Measurements from ENCODE around the gene LAMA1. TPM values are rescaled to one million over a fixed set of nuclear protein-coding genes. Genes with fewer than 3 reads are reported as not detected.

LAMA1 gene
- total RNA-seq, 1 experiment from 2014 or later = 17.5 TPM

GRCh38 chr18:7017013-7017412 lies 100.6 kb downstream of the LAMA1 start:
- Histone ChIP-seq H3K36me3 (replicated peaks; ENCODE audit: control insufficient read depth, insufficient read depth, low read length) (no peaks in the 10 kb centered on the region; the same call in none of the 2 replicates), H3K4me3 (ENCODE audit: insufficient read depth, low read depth, low read length) (no peak overlapping the region), H3K27me3 (ENCODE audit: control insufficient read depth, insufficient read depth, low read length) (no peaks in the 10 kb centered on the region)
- no peak for DNase-seq

DNA sequence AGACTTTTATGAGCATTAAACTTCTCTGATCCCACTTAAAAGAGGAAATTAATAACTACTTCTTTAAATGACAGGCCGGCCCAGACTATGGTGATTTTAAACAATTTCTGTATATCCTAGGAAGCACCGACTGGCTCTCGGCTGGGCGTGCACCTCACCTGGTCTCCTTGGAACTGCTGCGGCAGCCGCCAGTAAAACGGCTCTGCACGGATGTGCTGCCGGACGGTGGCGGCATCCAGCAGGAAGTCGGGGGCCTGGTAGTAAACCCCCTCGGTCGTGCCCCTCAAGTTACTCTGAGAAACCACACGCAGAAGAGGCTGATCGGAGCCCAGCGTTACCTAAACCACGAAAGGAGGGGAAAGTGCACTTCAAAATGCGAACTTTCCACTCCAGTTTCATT lies 106.5 kb downstream of the LAMA1 start:
- H3K27me3 ChIP-seq (ENCODE audit: control insufficient read depth, insufficient read depth, low read length) = no peaks in the 10 kb centered on the region
- H3K4me3 ChIP-seq (ENCODE audit: insufficient read depth, low read depth, low read length) = no peak overlapping the region
- H3K36me3 ChIP-seq (replicated peaks; ENCODE audit: control insufficient read depth, insufficient read depth, low read length) = peaks cover 2% of the 10 kb centered on the region
- no peak for DNase-seq

DNA sequence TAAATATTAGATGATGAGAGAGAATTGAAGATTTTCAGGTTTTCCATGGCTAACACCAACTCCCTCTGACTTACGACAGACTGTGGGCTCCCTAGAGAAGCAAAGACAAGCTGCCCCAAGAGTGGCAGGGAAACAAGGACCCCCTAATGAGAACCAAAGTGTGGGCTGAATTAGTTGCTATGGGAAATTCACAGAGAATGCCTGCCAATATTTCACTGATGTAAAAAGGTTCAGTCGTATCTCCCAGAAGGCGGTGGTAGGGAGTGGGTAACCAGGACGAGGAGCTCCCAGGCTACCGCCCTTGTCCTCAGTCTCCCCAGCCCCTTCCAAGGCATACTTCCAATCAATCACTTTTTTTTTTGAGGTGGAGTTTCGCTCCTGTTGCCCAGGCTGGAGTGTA lies 113.6 kb downstream of the LAMA1 start:
- no peaks in the 10 kb centered on the region; the same call in none of the 2 replicates for H3K36me3 ChIP-seq (replicated peaks; ENCODE audit: control insufficient read depth, insufficient read depth, low read length)
- no peak overlapping the region for H3K4me3 ChIP-seq (ENCODE audit: insufficient read depth, low read depth, low read length)
- DNase-seq = no peak
- no peaks in the 10 kb centered on the region for H3K27me3 ChIP-seq (ENCODE audit: control insufficient read depth, insufficient read depth, low read length)

- no peaks in the 10 kb centered on the region; the same call in none of the 2 replicates for H3K36me3 ChIP-seq (replicated peaks; ENCODE audit: control insufficient read depth, insufficient read depth, low read length)
- DNase-seq = peak; percentile 65
- H3K27me3 ChIP-seq (ENCODE audit: control insufficient read depth, insufficient read depth, low read length) = no peaks in the 10 kb centered on the region
- H3K4me3 ChIP-seq (ENCODE audit: insufficient read depth, low read depth, low read length) = no peak overlapping the region
Measured at GRCh38 chr18:7002107-7002506, 115.5 kb downstream of the LAMA1 start.

DNA sequence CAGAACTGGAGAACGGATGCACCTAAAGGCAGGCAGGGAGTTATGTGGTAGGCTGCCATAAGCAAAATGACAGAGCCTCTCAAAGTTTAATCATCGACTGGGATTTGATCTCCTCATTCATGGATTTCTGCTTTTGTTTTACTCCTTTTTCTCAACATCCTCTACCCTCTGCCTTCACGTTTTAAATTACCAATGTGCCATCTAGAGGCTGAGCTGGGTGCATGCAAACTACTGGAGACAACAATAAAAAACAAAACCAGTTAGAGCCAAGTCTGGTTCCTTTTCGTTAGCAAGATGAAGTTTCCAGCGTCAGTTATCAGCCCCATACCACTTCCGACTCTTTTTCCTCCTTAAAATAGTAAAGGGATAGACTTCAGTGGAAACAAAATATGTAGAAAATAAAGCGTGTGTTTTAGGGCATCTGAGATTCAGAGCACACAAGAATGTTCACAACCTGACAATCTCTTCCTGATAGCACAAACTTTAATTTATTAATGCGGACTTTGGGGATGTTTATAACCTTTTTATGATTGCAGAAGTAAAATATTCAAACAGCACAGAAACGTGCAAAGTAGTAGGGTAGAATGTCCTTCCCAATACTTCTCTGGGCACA lies 117.0 kb downstream of the LAMA1 start:
- no peaks in the 10 kb centered on the region for H3K27me3 ChIP-seq (ENCODE audit: control insufficient read depth, insufficient read depth, low read length)
- no peak overlapping the region for H3K4me3 ChIP-seq (ENCODE audit: insufficient read depth, low read depth, low read length)
- H3K36me3 ChIP-seq (replicated peaks; ENCODE audit: control insufficient read depth, insufficient read depth, low read length) = no peaks in the 10 kb centered on the region
- peak; percentile 60 for DNase-seq

GRCh38 chr18:6997808-6998207 lies 119.8 kb downstream of the LAMA1 start:
- Histone ChIP-seq H3K4me3 (ENCODE audit: insufficient read depth, low read depth, low read length) (no peak overlapping the region), H3K36me3 (replicated peaks; ENCODE audit: control insufficient read depth, insufficient read depth, low read length) (no peaks in the 10 kb centered on the region), H3K27me3 (ENCODE audit: control insufficient read depth, insufficient read depth, low read length) (no peaks in the 10 kb centered on the region)
- no peak for DNase-seq

DNA sequence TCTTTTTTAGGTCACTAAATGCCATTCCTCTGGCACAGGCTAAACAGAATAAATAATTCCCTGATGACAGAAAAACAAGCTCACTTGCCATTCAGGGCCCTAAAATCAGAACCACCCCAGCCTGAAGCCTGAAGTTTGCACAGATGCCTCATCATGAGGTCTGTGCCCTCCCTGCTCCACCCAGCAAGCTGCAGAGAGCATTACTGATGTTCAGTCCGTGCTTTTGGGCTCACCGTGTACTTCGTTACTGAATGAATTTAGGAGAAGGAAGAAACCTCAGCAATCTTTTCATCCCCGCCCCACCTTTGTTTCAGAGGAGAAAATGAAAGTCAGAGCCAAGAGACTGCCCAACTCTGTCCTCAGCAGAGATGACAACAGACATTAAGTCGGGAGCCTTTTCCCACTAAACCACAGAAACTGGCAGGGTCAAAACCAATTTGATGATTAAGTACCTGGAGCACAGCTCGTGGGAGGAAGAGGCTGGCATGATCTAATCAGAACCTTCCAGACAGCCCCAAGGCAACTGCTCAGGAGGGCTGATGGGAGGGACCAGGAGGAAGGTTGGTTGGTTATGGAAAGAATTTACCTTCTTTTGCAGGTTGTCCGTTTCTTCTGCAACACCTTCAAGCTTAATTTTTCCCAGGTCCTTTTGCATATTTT lies 122.7 kb downstream of the LAMA1 start:
- Histone ChIP-seq H3K27me3 (ENCODE audit: control insufficient read depth, insufficient read depth, low read length) (no peaks in the 10 kb centered on the region), H3K36me3 (replicated peaks; ENCODE audit: control insufficient read depth, insufficient read depth, low read length) (0 out of 2 replicates have a peak, but pooled peaks cover 3% of the 10 kb centered on the region), H3K4me3 (ENCODE audit: insufficient read depth, low read depth, low read length) (no peak overlapping the region)
- DNase-seq = no peak

DNA sequence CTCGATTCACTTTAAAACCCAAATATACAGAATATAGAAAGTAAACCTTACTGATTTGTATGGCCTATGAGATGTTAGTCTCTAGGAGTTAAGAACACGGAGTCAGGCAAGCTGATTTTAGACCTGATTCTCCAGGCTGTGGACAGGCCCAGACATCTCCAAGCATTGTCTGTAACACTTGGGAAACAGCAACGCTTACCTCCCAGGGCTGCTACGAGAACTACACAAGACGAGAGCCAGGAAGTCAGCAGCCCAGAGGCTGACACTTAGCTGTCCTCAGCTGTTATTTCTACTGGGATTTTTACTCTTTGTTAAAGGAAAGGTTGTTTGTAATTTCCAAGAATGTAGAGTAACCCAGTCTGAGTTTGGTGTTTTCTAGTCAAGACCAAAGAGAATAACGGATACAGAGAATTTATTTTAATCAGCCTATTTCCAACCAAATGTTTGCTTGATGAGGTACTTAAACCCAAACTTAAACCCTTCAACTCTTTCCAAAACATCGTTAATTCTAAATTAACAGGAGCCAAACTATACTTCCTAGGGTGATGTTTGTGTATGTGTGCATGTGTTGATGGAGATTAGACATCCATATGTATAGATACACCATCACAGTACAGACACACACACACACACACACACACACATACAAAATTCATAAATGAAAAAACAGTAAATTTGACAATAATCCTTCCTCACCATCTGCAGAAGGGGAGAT lies 123.4 kb downstream of the LAMA1 start:
- H3K27me3 ChIP-seq (ENCODE audit: control insufficient read depth, insufficient read depth, low read length) = no peaks in the 10 kb centered on the region
- 0 out of 2 replicates have a peak, but pooled peaks cover 3% of the 10 kb centered on the region for H3K36me3 ChIP-seq (replicated peaks; ENCODE audit: control insufficient read depth, insufficient read depth, low read length)
- DNase-seq = no peak
- H3K4me3 ChIP-seq (ENCODE audit: insufficient read depth, low read depth, low read length) = no peak overlapping the region

DNA sequence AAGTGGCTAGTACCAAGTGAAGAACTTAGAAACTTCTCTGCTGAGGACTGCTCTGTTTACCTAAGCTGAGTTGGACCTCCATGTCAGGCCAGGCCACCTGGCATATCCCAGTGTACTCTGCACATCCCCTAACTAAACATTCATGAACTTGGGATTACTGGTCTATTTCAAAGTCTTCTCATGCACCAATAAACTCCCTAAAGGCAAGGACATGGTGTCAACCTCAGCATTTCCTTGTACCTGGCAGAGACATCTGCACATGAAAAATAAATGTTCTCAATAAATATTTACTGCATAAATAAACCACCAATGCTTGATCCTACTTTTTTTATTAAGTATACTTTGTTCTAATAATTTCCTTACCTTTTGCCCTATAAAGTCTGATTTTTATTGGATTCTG lies 124.8 kb downstream of the LAMA1 start:
- no peak for DNase-seq
- Histone ChIP-seq H3K36me3 (replicated peaks; ENCODE audit: control insufficient read depth, insufficient read depth, low read length) (0 out of 2 replicates have a peak, but pooled peaks cover 3% of the 10 kb centered on the region), H3K4me3 (ENCODE audit: insufficient read depth, low read depth, low read length) (no peak overlapping the region), H3K27me3 (ENCODE audit: control insufficient read depth, insufficient read depth, low read length) (no peaks in the 10 kb centered on the region)

- DNase-seq = no peak
- Histone ChIP-seq H3K36me3 (replicated peaks; ENCODE audit: control insufficient read depth, insufficient read depth, low read length) (no peaks in the 10 kb centered on the region), H3K27me3 (ENCODE audit: control insufficient read depth, insufficient read depth, low read length) (no peaks in the 10 kb centered on the region), H3K4me3 (ENCODE audit: insufficient read depth, low read depth, low read length) (no peak overlapping the region)
Measured at GRCh38 chr18:6983366-6983765, 134.2 kb downstream of the LAMA1 start.

- Histone ChIP-seq H3K27me3 (ENCODE audit: control insufficient read depth, insufficient read depth, low read length) (no peaks in the 10 kb centered on the region), H3K36me3 (replicated peaks; ENCODE audit: control insufficient read depth, insufficient read depth, low read length) (peaks cover under 1% of the 10 kb centered on the region; the same call in 1 of the 2 replicates), H3K4me3 (ENCODE audit: insufficient read depth, low read depth, low read length) (no peak overlapping the region)
- DNase-seq = peak; percentile 36
Measured at GRCh38 chr18:6982398-6982797, 135.2 kb downstream of the LAMA1 start.

DNA sequence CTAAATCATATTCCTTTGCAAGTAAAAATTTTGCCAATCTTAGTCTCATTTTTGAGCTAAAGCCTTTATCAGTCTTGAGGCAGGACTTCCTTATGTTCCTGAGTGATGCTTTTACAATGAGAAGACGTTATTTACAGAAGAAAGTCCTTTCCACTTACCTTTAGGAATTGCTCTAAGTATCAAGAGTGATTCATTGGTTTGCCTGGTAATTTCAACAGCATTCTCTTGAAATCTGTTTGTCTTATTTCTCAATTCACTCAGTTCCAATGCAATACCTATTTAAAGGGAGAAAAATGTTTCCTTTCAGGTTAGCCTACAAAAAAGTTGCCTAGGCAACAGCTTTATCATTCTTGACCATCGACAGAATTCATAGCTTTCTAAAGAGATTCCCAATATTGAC lies 137.2 kb downstream of the LAMA1 start:
- peaks cover 1% of the 10 kb centered on the region; the same call in 1 of the 2 replicates for H3K36me3 ChIP-seq (replicated peaks; ENCODE audit: control insufficient read depth, insufficient read depth, low read length)
- H3K27me3 ChIP-seq (ENCODE audit: control insufficient read depth, insufficient read depth, low read length) = no peaks in the 10 kb centered on the region
- H3K4me3 ChIP-seq (ENCODE audit: insufficient read depth, low read depth, low read length) = no peak overlapping the region
- DNase-seq = no peak

DNA sequence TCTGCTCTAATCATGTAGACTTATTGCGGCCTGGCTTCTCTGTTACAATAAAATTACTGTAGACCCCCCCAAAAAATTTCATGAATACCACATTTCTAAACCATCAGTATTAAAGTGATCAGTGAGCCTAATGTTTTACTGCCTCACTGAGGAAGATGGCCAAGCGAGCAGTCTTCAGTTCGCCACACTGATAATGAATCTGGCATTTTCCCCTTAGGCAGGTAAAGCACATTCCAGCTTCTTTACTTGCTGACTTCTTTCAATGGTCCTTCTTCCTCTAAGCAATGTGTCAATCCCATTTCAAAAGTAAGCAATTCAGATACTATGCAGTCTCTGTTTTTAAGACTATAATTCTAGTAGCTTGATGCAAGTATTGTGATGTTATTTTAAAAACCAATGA lies 137.6 kb downstream of the LAMA1 start:
- DNase-seq = no peak
- H3K27me3 ChIP-seq (ENCODE audit: control insufficient read depth, insufficient read depth, low read length) = no peaks in the 10 kb centered on the region
- peaks cover 1% of the 10 kb centered on the region; the same call in 1 of the 2 replicates for H3K36me3 ChIP-seq (replicated peaks; ENCODE audit: control insufficient read depth, insufficient read depth, low read length)
- no peak overlapping the region for H3K4me3 ChIP-seq (ENCODE audit: insufficient read depth, low read depth, low read length)

- Histone ChIP-seq H3K4me3 (ENCODE audit: insufficient read depth, low read depth, low read length) (no peak overlapping the region), H3K36me3 (replicated peaks; ENCODE audit: control insufficient read depth, insufficient read depth, low read length) (peaks cover 1% of the 10 kb centered on the region; the same call in 1 of the 2 replicates), H3K27me3 (ENCODE audit: control insufficient read depth, insufficient read depth, low read length) (no peaks in the 10 kb centered on the region)
- no peak for DNase-seq
Measured at GRCh38 chr18:6976935-6977334, 140.7 kb downstream of the LAMA1 start.

DNA sequence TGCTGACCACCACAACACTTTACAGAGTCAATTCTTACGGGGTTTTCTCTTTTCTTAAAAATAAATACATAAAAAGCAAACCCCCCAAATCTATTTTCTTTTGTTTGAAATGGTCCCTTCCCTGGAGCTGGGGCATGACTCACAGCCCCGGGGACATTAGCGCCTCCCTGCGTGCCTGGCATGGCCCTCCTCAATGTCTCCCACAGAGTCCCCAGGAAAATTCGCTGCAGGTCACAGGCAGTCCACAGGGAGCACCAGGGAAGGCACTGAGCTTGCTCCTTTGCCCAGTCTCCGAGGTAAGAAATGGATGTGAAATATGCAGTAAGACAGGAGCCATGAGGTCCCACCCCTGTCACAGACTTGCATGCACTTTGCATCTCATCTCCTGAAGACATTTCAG lies 142.5 kb downstream of the LAMA1 start:
- peaks cover 1% of the 10 kb centered on the region; the same call in 1 of the 2 replicates for H3K36me3 ChIP-seq (replicated peaks; ENCODE audit: control insufficient read depth, insufficient read depth, low read length)
- H3K27me3 ChIP-seq (ENCODE audit: control insufficient read depth, insufficient read depth, low read length) = no peaks in the 10 kb centered on the region
- DNase-seq = no peak
- H3K4me3 ChIP-seq (ENCODE audit: insufficient read depth, low read depth, low read length) = no peak overlapping the region
